Keratinocyte (primary cell): ENCODE measurements around the gene NPIPB6. TPM values are rescaled to one million over a fixed set of nuclear protein-coding genes. Genes with fewer than 3 reads are reported as not detected.
"Not testable (repeated sequence)": the region's sequence is repeated elsewhere in the genome, so short reads cannot be mapped to it uniquely, and the experiment has no call there.

ENCODE experiments used
- DNase-seq: peaks from one replicate; pipeline ENCODE4 v3.0.0-alpha.2; 2011; ENCODE audit warnings: low read depth, missing footprints, low spot score
- FAIRE-seq: peaks from 2 replicates; lab custom pipeline; 2011; peaks lifted over from hg19 to GRCh38; lab: Jason Lieb, UNC
- H2AFZ ChIP-seq: 2 replicates; pipeline ENCODE4 v1.6.0; 2012; ENCODE audit warnings: low read length, control low read depth, inconsistent platforms; ENCODE audit not compliant: control insufficient read depth
- H3K27ac ChIP-seq: 2 replicates; pipeline ENCODE4 v1.5.1; 2011; ENCODE audit warnings: low read length; ENCODE audit not compliant: control insufficient read depth, insufficient read depth
- H3K27me3 ChIP-seq: 3 replicates; pipeline ENCODE4 v1.6.0; 2011; ENCODE audit warnings: low read length; ENCODE audit not compliant: control insufficient read depth, insufficient read depth; ENCODE audit errors: extremely low read depth
- H3K36me3 ChIP-seq, 2 experiments: 2 replicates in 1 of 2; 3 replicates in 1 of 2; pipeline ENCODE4 v1.5.1; 2011; ENCODE audit warnings: low read length in 2 of 2, mild to moderate bottlenecking in 1 of 2; ENCODE audit not compliant: control insufficient read depth in 2 of 2, insufficient read depth in 2 of 2; ENCODE audit errors: extremely low read depth in 1 of 2
- H3K4me1 ChIP-seq: 3 replicates; pipeline ENCODE4 v1.5.1; 2011; ENCODE audit warnings: low read length; ENCODE audit not compliant: control insufficient read depth, insufficient read depth; ENCODE audit errors: extremely low read depth
- H3K4me2 ChIP-seq: 3 replicates; pipeline ENCODE4 v1.6.0; 2011; ENCODE audit warnings: low read depth, low read length; ENCODE audit not compliant: control insufficient read depth, insufficient read depth; ENCODE audit errors: extremely low read depth
- H3K4me3 ChIP-seq, 3 experiments: fragments of 200-600 bp in 1 of 3; sonication (generic) in 1 of 3; 2 replicates in 2 of 3; 3 replicates in 1 of 3; pipeline ENCODE4 v1.5.1; 2011 to 2016; ENCODE audit warnings: low read length in 3 of 3, mild to moderate bottlenecking in 3 of 3, control low read depth in 2 of 3, inconsistent platforms in 1 of 3, low read depth in 1 of 3, mixed read lengths in 1 of 3, mixed run types in 1 of 3, moderate library complexity in 1 of 3; ENCODE audit not compliant: control insufficient read depth in 2 of 3, insufficient read depth in 2 of 3; ENCODE audit errors: extremely low read depth in 1 of 3
- H3K79me2 ChIP-seq: 2 replicates; pipeline ENCODE4 v1.6.0; 2012; ENCODE audit warnings: low read length; ENCODE audit not compliant: control insufficient read depth, insufficient read depth
- H3K9ac ChIP-seq: 3 replicates; pipeline ENCODE4 v1.6.0; 2011; ENCODE audit warnings: low read length; ENCODE audit not compliant: control insufficient read depth, insufficient read depth; ENCODE audit errors: extremely low read depth
- H3K9me1 ChIP-seq: 3 replicates; pipeline ENCODE4 v1.6.0; 2011; ENCODE audit warnings: low read length; ENCODE audit not compliant: control insufficient read depth, insufficient read depth; ENCODE audit errors: extremely low read depth
- H3K9me3 ChIP-seq: 2 replicates; pipeline ENCODE4 v1.5.1; 2012; ENCODE audit warnings: low read depth, low read length; ENCODE audit not compliant: control insufficient read depth
- H4K20me1 ChIP-seq: 3 replicates; pipeline ENCODE4 v1.6.0; 2011; ENCODE audit warnings: low read length; ENCODE audit not compliant: control insufficient read depth, insufficient read depth; ENCODE audit errors: extremely low read depth
- dilution Hi-C: fragments of 300-500 bp; cut with MboI; formaldehyde crosslinking; loops from one replicate; pipeline ENCODE4 v1.7.0; 2020; ENCODE audit warnings: low sequenced_read_pairs; ENCODE audit not compliant: extremely low pct_ligation_motif_present
- polyA plus RNA-seq, 5 experiments: library from polyadenylated mRNA; depleted of rRNA in 3 of 5; stranded (reverse) in 3 of 5; stranded (forward) in 1 of 5; unstranded in 1 of 5; fragments of >200 nt; gene quantifications; 1 replicate in 1 of 5; 2 replicates in 3 of 5; 3 replicates in 1 of 5; pipeline versions ENCODE4 v1.2.1 to v1.2.3, GENCODE V29; 2011 to 2012; ENCODE audit warnings: missing spikeins in 2 of 5, low read depth in 1 of 5, low replicate concordance in 1 of 5

Gene NPIPB6
- polyA plus RNA-seq, 1 donor (not counting 4 experiments of a cell fraction or from before 2014, with no cell fraction given) = 0.38 TPM

DNA sequence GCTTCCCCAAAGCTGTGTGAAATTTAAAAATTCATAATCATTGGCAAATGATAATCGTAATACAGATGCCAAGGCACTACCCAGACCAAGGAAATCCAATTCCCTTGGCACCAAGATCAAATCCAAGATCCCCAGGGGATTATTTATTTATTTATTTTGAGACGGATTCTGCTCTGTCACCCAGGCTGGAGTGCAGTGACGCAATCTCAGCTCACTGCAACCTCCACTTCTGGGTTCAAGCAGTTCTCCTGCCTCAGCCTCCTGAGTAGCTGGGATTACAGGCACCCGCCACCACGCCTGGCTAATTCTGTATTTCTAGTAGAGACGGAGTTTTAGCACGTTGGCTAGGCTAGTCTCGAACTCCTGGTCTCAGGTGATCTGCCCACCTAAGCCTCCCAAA, 27.6 kb downstream of the NPIPB6 start:
- H3K4me1 ChIP-seq, H3K27me3 ChIP-seq, H3K27ac ChIP-seq, dilution Hi-C loops, H3K9me1 ChIP-seq, H4K20me1 ChIP-seq, H3K4me3 ChIP-seq, H3K79me2 ChIP-seq, H2AFZ ChIP-seq, H3K4me2 ChIP-seq, FAIRE-seq, H3K9me3 ChIP-seq, H3K9ac ChIP-seq, DNase-seq, H3K36me3 ChIP-seq: not testable (repeated sequence)

GRCh38 chr16:28332632-28333031, 30.7 kb downstream of the NPIPB6 start:
- FAIRE-seq, H3K9me1 ChIP-seq, H4K20me1 ChIP-seq, H3K27me3 ChIP-seq, H2AFZ ChIP-seq, DNase-seq, H3K79me2 ChIP-seq, dilution Hi-C loops, H3K4me2 ChIP-seq, H3K4me1 ChIP-seq, H3K36me3 ChIP-seq, H3K9ac ChIP-seq, H3K27ac ChIP-seq, H3K4me3 ChIP-seq, H3K9me3 ChIP-seq: not testable (repeated sequence)

DNA sequence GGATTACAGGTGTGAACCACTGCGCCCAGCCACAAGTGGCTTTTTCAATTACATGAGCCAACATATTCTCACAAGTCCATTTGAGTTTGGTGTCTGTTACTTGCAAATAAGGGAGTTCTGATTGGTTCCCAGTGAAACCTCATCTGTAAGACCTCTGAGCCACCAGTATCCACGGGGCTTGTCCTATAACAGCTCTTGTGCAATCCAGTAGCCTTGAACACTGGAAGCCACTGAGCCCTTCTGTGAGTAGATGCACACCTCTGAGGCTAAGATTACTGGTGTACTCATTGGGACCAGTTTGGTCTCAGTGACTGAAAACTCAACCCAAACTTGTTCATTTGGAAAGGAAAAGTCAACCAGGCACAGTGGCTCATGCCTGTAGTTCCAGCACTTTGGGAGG, 32.3 kb downstream of the NPIPB6 start:
- H3K4me3 ChIP-seq, FAIRE-seq, H4K20me1 ChIP-seq, H3K4me1 ChIP-seq, H3K9ac ChIP-seq, H3K36me3 ChIP-seq, H3K27ac ChIP-seq, H3K79me2 ChIP-seq, DNase-seq, H3K9me3 ChIP-seq, dilution Hi-C loops, H3K9me1 ChIP-seq, H2AFZ ChIP-seq, H3K4me2 ChIP-seq, H3K27me3 ChIP-seq: not testable (repeated sequence)

- H3K36me3 ChIP-seq, H3K4me2 ChIP-seq, H3K9ac ChIP-seq, H3K4me3 ChIP-seq, H3K4me1 ChIP-seq, H3K27me3 ChIP-seq, H3K9me1 ChIP-seq, FAIRE-seq, H3K9me3 ChIP-seq, H3K27ac ChIP-seq, dilution Hi-C loops, H4K20me1 ChIP-seq, H3K79me2 ChIP-seq, DNase-seq: not testable (repeated sequence)
- H2AFZ ChIP-seq = peak overlapping the region; percentile 56
Observed at GRCh38 chr16:28330232-28330631, 33.1 kb downstream of the NPIPB6 start.
